ENCODE results near the gene INSR.

Gene INSR

GRCh38 chr19:7288977-7289376 lies 5.2 kb downstream of the INSR start:
- no peaks in the 10 kb centered on the region for H3K4me1 ChIP-seq (ENCODE audit: control insufficient read depth, insufficient read depth, low read length)
- no peaks in the 10 kb centered on the region for H3K9me3 ChIP-seq (ENCODE audit: control insufficient read depth, insufficient read depth, low read depth, low read length)
- H3K27ac ChIP-seq (ENCODE audit: extremely low read depth, low read depth, low read length), result no peak overlapping the region
- ChIA-PET POLR2A (interaction anchor here (0.7 kb wide), 1 partner anchor 41 kb away, joined by 4 read pairs; no protein-coding TSS in a partner anchor), CTCF (interaction anchor here (1.1 kb wide), 1 partner anchor 27 kb away, joined by 3 read pairs; no protein-coding TSS in a partner anchor)
- no peak for TF ChIP-seq BCL6B (tag by site-specific recombination; IDR thresholded peaks at IDR 0.05)
- no peak for TF ChIP-seq ZNF76 (tag by site-specific recombination; IDR thresholded peaks at IDR 0.05; ENCODE audit: borderline replicate concordance, low read depth)
- TF ChIP-seq MEIS1 (CRISPR knock-in tag; IDR thresholded peaks at IDR 0.05; ENCODE audit: borderline replicate concordance), result no peak
- TF ChIP-seq KLF7 (tag by site-specific recombination; IDR thresholded peaks at IDR 0.05; ENCODE audit: borderline replicate concordance), result no peak
- no peak for TF ChIP-seq ZBTB1 (tag by site-specific recombination; IDR thresholded peaks at IDR 0.05)
- TF ChIP-seq ZBTB48 (tag by site-specific recombination; IDR thresholded peaks at IDR 0.05), result no peak
- TF ChIP-seq ZFP69B (tag by site-specific recombination; IDR thresholded peaks at IDR 0.05), result no peak
- no peak for TF ChIP-seq ZNF324 (tag by site-specific recombination; IDR thresholded peaks at IDR 0.05)
- no peak for TF ChIP-seq ZNF133 (tag by site-specific recombination; IDR thresholded peaks at IDR 0.05)
- no peak for TF ChIP-seq ZSCAN23 (tag by site-specific recombination; IDR thresholded peaks at IDR 0.05)
- no peak for TF ChIP-seq ZNF791 (tag by site-specific recombination; IDR thresholded peaks at IDR 0.05)
- TF ChIP-seq, protein P1, sequence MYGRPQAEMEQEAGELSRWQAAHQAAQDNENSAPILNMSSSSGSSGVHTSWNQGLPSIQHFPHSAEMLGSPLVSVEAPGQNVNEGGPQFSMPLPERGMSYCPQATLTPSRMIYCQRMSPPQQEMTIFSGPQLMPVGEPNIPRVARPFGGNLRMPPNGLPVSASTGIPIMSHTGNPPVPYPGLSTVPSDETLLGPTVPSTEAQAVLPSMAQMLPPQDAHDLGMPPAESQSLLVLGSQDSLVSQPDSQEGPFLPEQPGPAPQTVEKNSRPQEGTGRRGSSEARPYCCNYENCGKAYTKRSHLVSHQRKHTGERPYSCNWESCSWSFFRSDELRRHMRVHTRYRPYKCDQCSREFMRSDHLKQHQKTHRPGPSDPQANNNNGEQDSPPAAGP (tag by site-specific recombination; IDR thresholded peaks at IDR 0.05), result no peak
- TF ChIP-seq, protein P2, sequence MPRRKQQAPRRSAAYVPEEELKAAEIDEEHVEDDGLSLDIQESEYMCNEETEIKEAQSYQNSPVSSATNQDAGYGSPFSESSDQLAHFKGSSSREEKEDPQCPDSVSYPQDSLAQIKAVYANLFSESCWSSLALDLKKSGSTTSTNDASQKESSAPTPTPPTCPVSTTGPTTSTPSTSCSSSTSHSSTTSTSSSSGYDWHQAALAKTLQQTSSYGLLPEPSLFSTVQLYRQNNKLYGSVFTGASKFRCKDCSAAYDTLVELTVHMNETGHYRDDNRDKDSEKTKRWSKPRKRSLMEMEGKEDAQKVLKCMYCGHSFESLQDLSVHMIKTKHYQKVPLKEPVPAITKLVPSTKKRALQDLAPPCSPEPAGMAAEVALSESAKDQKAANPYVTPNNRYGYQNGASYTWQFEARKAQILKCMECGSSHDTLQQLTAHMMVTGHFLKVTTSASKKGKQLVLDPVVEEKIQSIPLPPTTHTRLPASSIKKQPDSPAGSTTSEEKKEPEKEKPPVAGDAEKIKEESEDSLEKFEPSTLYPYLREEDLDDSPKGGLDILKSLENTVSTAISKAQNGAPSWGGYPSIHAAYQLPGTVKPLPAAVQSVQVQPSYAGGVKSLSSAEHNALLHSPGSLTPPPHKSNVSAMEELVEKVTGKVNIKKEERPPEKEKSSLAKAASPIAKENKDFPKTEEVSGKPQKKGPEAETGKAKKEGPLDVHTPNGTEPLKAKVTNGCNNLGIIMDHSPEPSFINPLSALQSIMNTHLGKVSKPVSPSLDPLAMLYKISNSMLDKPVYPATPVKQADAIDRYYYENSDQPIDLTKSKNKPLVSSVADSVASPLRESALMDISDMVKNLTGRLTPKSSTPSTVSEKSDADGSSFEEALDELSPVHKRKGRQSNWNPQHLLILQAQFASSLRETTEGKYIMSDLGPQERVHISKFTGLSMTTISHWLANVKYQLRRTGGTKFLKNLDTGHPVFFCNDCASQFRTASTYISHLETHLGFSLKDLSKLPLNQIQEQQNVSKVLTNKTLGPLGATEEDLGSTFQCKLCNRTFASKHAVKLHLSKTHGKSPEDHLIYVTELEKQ (tag by site-specific recombination; IDR thresholded peaks at IDR 0.05; ENCODE audit: borderline replicate concordance), result no peak
- TF ChIP-seq ZFP37 (tag by site-specific recombination; IDR thresholded peaks at IDR 0.05), result no peak
- no peak for TF ChIP-seq BCL11A (tag by site-specific recombination; IDR thresholded peaks at IDR 0.05; ENCODE audit: low read depth)
- H3K36me3 ChIP-seq (ENCODE audit: control insufficient read depth in 2 of 2, insufficient read depth in 1 of 2, low read length in 2 of 2), result peaks cover 3 to 4% of the 10 kb centered on the region in 2 experiments; a peak in 2 of 3 replicates
- H3K4me3 ChIP-seq (ENCODE audit: low read depth, low read length), result no peak overlapping the region

DNA sequence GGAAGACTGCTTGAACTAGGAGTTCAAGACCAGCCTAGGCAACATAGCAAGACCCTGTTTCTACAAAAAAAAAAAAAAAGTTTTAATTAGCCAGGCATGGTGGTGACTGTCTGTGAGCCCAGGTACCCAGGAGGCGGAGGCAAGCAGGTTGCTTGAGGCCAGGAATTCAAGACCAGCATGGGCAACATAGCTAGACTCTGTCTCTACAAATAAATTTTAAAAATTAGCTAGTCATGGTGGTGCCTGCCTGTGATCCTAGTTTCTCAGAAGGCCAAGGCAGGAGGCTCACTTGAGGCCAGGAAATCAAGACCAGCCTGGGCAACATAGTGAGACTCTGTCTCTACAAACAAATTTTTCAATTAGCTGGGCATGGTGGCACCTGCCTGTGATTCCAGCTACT lies 6.1 kb downstream of the INSR start:
- Histone ChIP-seq H3K4me3 (ENCODE audit: low read depth, low read length) (no peak overlapping the region), H3K27ac (ENCODE audit: extremely low read depth, low read depth, low read length) (no peak overlapping the region), H3K4me1 (ENCODE audit: control insufficient read depth, insufficient read depth, low read length) (no peaks in the 10 kb centered on the region), H3K9me3 (ENCODE audit: control insufficient read depth, insufficient read depth, low read depth, low read length) (no peaks in the 10 kb centered on the region), H3K36me3 (ENCODE audit: control insufficient read depth in 2 of 2, insufficient read depth in 1 of 2, low read length in 2 of 2) (peaks cover 3 to 4% of the 10 kb centered on the region in 2 experiments; a peak in 2 of 3 replicates)
- TF ChIP-seq, protein P2 (tag by site-specific recombination; IDR thresholded peaks at IDR 0.05; ENCODE audit: borderline replicate concordance), result no peak
- TF ChIP-seq ZNF398 (tag by site-specific recombination; IDR thresholded peaks at IDR 0.05), result no peak
- TF ChIP-seq ZNF362 (tag by site-specific recombination; IDR thresholded peaks at IDR 0.05), result no peak
- no peak for TF ChIP-seq GLI2 (tag by site-specific recombination; IDR thresholded peaks at IDR 0.05; ENCODE audit: borderline replicate concordance, low read depth)
- no peak for TF ChIP-seq ZFP37 (tag by site-specific recombination; IDR thresholded peaks at IDR 0.05)
- POLR2A ChIA-PET, result no interaction called here
- CTCF ChIA-PET, result interaction anchor here (0.7 to 1.1 kb wide), 2 partner anchors 26 to 718 kb away, joined by 3 to 7 read pairs; no protein-coding TSS in a partner anchor
